ENCODE data around the gene SLC38A11.

SLC38A11 gene

DNA sequence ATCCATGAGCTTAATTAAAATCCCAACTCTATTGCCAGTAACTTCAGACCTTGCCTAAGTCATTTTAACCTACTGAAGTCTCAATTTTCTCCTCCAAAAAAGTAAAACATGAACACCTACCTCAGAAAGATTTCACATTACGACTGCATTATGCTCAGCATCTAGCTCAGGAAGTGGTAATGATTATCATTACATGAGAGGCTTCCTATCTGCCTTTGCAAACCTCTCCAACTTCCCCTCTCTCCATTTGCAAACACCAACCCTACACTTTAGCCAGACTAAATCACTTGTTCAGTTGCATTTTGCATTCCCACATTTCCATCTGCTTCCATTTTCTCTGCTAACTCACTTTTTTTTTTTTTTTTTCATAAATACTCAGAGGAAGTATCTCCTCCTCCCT, 6.8 kb downstream of the SLC38A11 start:
- Histone ChIP-seq H3K9ac (ENCODE audit: low read length) (no peak overlapping the region), H3K4me2 (ENCODE audit: low read length) (no peak overlapping the region), H3K9me2 (ENCODE audit: low read depth, low read length) (no peaks in the 10 kb centered on the region), H3K36me3 (ENCODE audit: insufficient read depth, low read length) (no peaks in the 10 kb centered on the region), H3K27ac (ENCODE audit: low read depth, low read length, poor library complexity, severe bottlenecking) (no peak overlapping the region), H3K4me1 (ENCODE audit: insufficient read depth, low read length, severe bottlenecking) (no peaks in the 10 kb centered on the region), H2AFZ (ENCODE audit: low read length) (no peak overlapping the region), H3K9me3 (ENCODE audit: low read length) (no peaks in the 10 kb centered on the region), H3K4me3 (ENCODE audit: low read depth, low read length, poor library complexity, severe bottlenecking) (no peak overlapping the region), H3K27me3 (ENCODE audit: insufficient read depth, low read length) (no peaks in the 10 kb centered on the region), H4K20me1 (ENCODE audit: insufficient read depth, low read length) (no peaks in the 10 kb centered on the region), H3K79me2 (ENCODE audit: insufficient read depth, low read length) (no peaks in the 10 kb centered on the region), H3F3A (ENCODE audit: insufficient read depth, low read length) (no peaks in the 10 kb centered on the region)
- TF ChIP-seq EZH2 (IDR thresholded peaks at IDR 0.05; ENCODE audit: borderline replicate concordance, low read length) = no peak
- TF ChIP-seq, protein P1, sequence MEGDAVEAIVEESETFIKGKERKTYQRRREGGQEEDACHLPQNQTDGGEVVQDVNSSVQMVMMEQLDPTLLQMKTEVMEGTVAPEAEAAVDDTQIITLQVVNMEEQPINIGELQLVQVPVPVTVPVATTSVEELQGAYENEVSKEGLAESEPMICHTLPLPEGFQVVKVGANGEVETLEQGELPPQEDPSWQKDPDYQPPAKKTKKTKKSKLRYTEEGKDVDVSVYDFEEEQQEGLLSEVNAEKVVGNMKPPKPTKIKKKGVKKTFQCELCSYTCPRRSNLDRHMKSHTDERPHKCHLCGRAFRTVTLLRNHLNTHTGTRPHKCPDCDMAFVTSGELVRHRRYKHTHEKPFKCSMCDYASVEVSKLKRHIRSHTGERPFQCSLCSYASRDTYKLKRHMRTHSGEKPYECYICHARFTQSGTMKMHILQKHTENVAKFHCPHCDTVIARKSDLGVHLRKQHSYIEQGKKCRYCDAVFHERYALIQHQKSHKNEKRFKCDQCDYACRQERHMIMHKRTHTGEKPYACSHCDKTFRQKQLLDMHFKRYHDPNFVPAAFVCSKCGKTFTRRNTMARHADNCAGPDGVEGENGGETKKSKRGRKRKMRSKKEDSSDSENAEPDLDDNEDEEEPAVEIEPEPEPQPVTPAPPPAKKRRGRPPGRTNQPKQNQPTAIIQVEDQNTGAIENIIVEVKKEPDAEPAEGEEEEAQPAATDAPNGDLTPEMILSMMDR (IDR thresholded peaks at IDR 0.05; ENCODE audit: low read length) = no peak

DNA sequence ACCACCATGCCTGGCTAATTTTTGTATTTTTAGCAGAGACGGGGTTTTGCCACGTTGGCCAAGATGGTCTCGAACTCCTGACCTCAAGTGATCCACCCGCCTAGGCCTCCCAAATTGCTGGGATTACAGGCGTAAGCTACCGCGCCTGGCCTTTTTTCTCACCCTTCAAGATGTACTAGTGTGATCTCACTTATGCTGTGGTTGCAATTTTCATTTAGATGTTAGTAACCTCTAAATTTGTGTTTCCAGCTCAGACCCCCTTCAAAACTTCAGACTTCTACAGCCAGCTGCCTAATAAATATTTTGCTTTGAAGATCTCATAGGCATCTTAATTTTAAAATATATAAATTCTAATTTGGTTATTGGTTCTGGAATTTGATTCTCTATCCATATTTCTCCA, 8.0 kb downstream of the SLC38A11 start:
- TF ChIP-seq EZH2 (IDR thresholded peaks at IDR 0.05; ENCODE audit: borderline replicate concordance, low read length) = no peak
- TF ChIP-seq, protein P1 (IDR thresholded peaks at IDR 0.05; ENCODE audit: low read length) = no peak
- Histone ChIP-seq H3K9ac (ENCODE audit: low read length) (no peak overlapping the region), H4K20me1 (ENCODE audit: insufficient read depth, low read length) (no peaks in the 10 kb centered on the region), H3K9me2 (ENCODE audit: low read depth, low read length) (no peaks in the 10 kb centered on the region), H3K36me3 (ENCODE audit: insufficient read depth, low read length) (no peaks in the 10 kb centered on the region), H3K4me2 (ENCODE audit: low read length) (no peak overlapping the region), H3K4me3 (ENCODE audit: low read depth, low read length, poor library complexity, severe bottlenecking) (no peak overlapping the region), H3K4me1 (ENCODE audit: insufficient read depth, low read length, severe bottlenecking) (no peaks in the 10 kb centered on the region), H3F3A (ENCODE audit: insufficient read depth, low read length) (no peaks in the 10 kb centered on the region), H3K79me2 (ENCODE audit: insufficient read depth, low read length) (no peaks in the 10 kb centered on the region), H3K27me3 (ENCODE audit: insufficient read depth, low read length) (no peaks in the 10 kb centered on the region), H2AFZ (ENCODE audit: low read length) (no peak overlapping the region), H3K27ac (ENCODE audit: low read depth, low read length, poor library complexity, severe bottlenecking) (no peak overlapping the region), H3K9me3 (ENCODE audit: low read length) (no peaks in the 10 kb centered on the region)

DNA sequence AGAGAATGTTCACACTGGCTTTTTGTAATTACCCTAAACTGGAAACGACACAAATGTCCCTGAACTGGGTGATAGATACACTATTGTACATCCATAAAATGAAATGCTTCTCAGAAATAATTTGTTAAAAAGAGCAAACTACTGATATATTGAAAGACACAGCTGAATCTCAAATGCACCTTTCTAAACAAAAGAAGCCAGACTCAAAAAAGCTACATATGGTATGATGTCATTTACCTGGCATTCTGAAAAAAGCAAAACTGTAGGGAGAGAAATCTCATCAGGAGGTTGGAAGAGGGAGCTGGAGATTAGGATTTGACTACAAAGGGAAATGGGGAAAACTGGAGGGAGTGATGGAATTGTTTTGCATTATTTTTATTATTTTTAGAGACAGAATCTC, 12.0 kb downstream of the SLC38A11 start:
- H3K9me2 ChIP-seq (ENCODE audit: low read depth, low read length) = no peaks in the 10 kb centered on the region
- H3K27me3 ChIP-seq (ENCODE audit: insufficient read depth, low read length) = no peaks in the 10 kb centered on the region
- no peak overlapping the region for H2AFZ ChIP-seq (ENCODE audit: low read length)
- H3K9me3 ChIP-seq (ENCODE audit: low read length) = no peaks in the 10 kb centered on the region
- no peak overlapping the region for H3K9ac ChIP-seq (ENCODE audit: low read length)
- H3K4me1 ChIP-seq (ENCODE audit: insufficient read depth, low read length, severe bottlenecking) = no peaks in the 10 kb centered on the region
- H3K4me2 ChIP-seq (ENCODE audit: low read length) = no peak overlapping the region
- H3F3A ChIP-seq (ENCODE audit: insufficient read depth, low read length) = no peaks in the 10 kb centered on the region
- no peaks in the 10 kb centered on the region for H4K20me1 ChIP-seq (ENCODE audit: insufficient read depth, low read length)
- TF ChIP-seq EZH2 (IDR thresholded peaks at IDR 0.05; ENCODE audit: borderline replicate concordance, low read length) = no peak
- TF ChIP-seq, protein P1 (IDR thresholded peaks at IDR 0.05; ENCODE audit: low read length) = no peak
- H3K36me3 ChIP-seq (ENCODE audit: insufficient read depth, low read length) = no peaks in the 10 kb centered on the region
- no peak overlapping the region for H3K4me3 ChIP-seq (ENCODE audit: low read depth, low read length, poor library complexity, severe bottlenecking)
- H3K79me2 ChIP-seq (ENCODE audit: insufficient read depth, low read length) = no peaks in the 10 kb centered on the region
- no peak overlapping the region for H3K27ac ChIP-seq (ENCODE audit: low read depth, low read length, poor library complexity, severe bottlenecking)

Data from OCI-LY1 (cell line).